H9 (cell line): ENCODE measurements around the gene MX2. TPM values are rescaled to one million over a fixed set of nuclear protein-coding genes. Genes with fewer than 3 reads are reported as not detected.

Experiments
- DNase-seq: peaks from one replicate; pipeline ENCODE4 v3.0.0-alpha.2; 2017
- H2AFZ ChIP-seq: one replicate; pipeline ENCODE4 v1.6.1; 2013; ENCODE audit warnings: mild to moderate bottlenecking, low read length, control low read depth, moderate library complexity
- H2AK5ac ChIP-seq: 2 replicates; pipeline ENCODE4 v1.6.1; 2013; ENCODE audit warnings: low read length, control low read depth, mixed read lengths; ENCODE audit not compliant: insufficient read length
- H2BK120ac ChIP-seq: one replicate; pipeline ENCODE4 v1.6.1; 2013; ENCODE audit warnings: low read depth, mild to moderate bottlenecking, low read length, control low read depth, inconsistent platforms; ENCODE audit not compliant: poor library complexity, severe bottlenecking
- H2BK12ac ChIP-seq: 2 replicates; pipeline ENCODE4 v1.6.1; 2013; ENCODE audit warnings: low read length, control low read depth, mixed read lengths, low read depth; ENCODE audit not compliant: insufficient read length
- H2BK15ac ChIP-seq: 2 replicates; pipeline ENCODE4 v1.6.1; 2013; ENCODE audit warnings: low read depth, low read length, control low read depth
- H2BK20ac ChIP-seq: one replicate; pipeline ENCODE4 v1.6.1; 2013; ENCODE audit warnings: low read depth, mild to moderate bottlenecking, low read length, control low read depth, inconsistent platforms; ENCODE audit not compliant: poor library complexity, severe bottlenecking
- H2BK5ac ChIP-seq: 2 replicates; pipeline ENCODE4 v1.6.1; 2013; ENCODE audit warnings: low read length, control low read depth, mixed read lengths; ENCODE audit not compliant: insufficient read length
- H3K14ac ChIP-seq: 2 replicates; pipeline ENCODE4 v1.6.1; 2013; ENCODE audit warnings: low read length, control low read depth; ENCODE audit not compliant: insufficient read depth
- H3K18ac ChIP-seq: 2 replicates; pipeline ENCODE4 v1.6.1; 2013; ENCODE audit warnings: low read depth, mild to moderate bottlenecking, mixed read lengths, low read length, control low read depth; ENCODE audit not compliant: insufficient read length
- H3K23ac ChIP-seq: 2 replicates; pipeline ENCODE4 v1.6.1; 2013; ENCODE audit warnings: low read length, control low read depth, mixed read lengths, low read depth; ENCODE audit not compliant: insufficient read length
- H3K23me2 ChIP-seq: 2 replicates; pipeline ENCODE4 v1.6.1; 2013; ENCODE audit warnings: low read depth, mild to moderate bottlenecking, mixed read lengths, low read length, control low read depth; ENCODE audit not compliant: insufficient read length, poor library complexity, severe bottlenecking
- H3K27ac ChIP-seq: 2 replicates; pipeline ENCODE4 v1.5.1; 2013; ENCODE audit warnings: low read length, control low read depth, mixed read lengths, low read depth; ENCODE audit not compliant: insufficient read length
- H3K27me3 ChIP-seq: 2 replicates; pipeline ENCODE4 v1.6.1; 2013; ENCODE audit warnings: low read length, control low read depth, inconsistent platforms; ENCODE audit not compliant: insufficient read depth
- H3K4ac ChIP-seq: 2 replicates; pipeline ENCODE4 v1.6.1; 2013; ENCODE audit warnings: low read depth, mild to moderate bottlenecking, control low read depth, inconsistent platforms, low read length, moderate library complexity
- H3K4me1 ChIP-seq: 2 replicates; pipeline ENCODE4 v1.6.1; 2013; ENCODE audit warnings: low read length, control low read depth, inconsistent platforms; ENCODE audit not compliant: insufficient read depth
- H3K4me2 ChIP-seq: 2 replicates; pipeline ENCODE4 v1.6.1; 2013; ENCODE audit warnings: low read length, control low read depth, mixed read lengths; ENCODE audit not compliant: insufficient read length, insufficient read depth
- H3K56ac ChIP-seq: 2 replicates; pipeline ENCODE4 v1.6.1; 2013; ENCODE audit warnings: low read depth, mild to moderate bottlenecking, mixed read lengths, low read length, control low read depth; ENCODE audit not compliant: insufficient read length
- H3K79me1 ChIP-seq: 2 replicates; pipeline ENCODE4 v1.6.1; 2013; ENCODE audit warnings: low read depth, mild to moderate bottlenecking, moderate library complexity, low read length, control low read depth, inconsistent platforms; ENCODE audit not compliant: insufficient read depth, poor library complexity, severe bottlenecking
- H3K79me2 ChIP-seq: 2 replicates; pipeline ENCODE4 v1.6.1; 2013; ENCODE audit warnings: low read length, control low read depth, inconsistent platforms; ENCODE audit not compliant: insufficient read depth
- H3K9ac ChIP-seq: 2 replicates; pipeline ENCODE4 v1.6.1; 2013; ENCODE audit warnings: low read length, control low read depth, mixed read lengths; ENCODE audit not compliant: insufficient read length; ENCODE audit errors: extremely low read depth
- H3K9me3 ChIP-seq: one replicate; pipeline ENCODE4 v1.6.1; 2013; ENCODE audit warnings: low read depth, low read length, inconsistent platforms; ENCODE audit not compliant: control insufficient read depth
- H3T11ph ChIP-seq: one replicate; pipeline ENCODE4 v1.6.1; 2013; ENCODE audit warnings: mild to moderate bottlenecking, low read length, control low read depth, inconsistent platforms
- H4K20me1 ChIP-seq: one replicate; pipeline ENCODE4 v1.6.1; 2013; ENCODE audit not compliant: control insufficient read depth, insufficient read length, insufficient read depth
- H4K5ac ChIP-seq: 2 replicates; pipeline ENCODE4 v1.6.1; 2013; ENCODE audit warnings: low read depth, mild to moderate bottlenecking, mixed read lengths, low read length, control low read depth; ENCODE audit not compliant: insufficient read length
- H4K8ac ChIP-seq: replicated peaks from 2 replicates; pipeline ENCODE4 v1.6.1; 2013; ENCODE audit warnings: low read length, control low read depth, mixed read lengths, low read depth; ENCODE audit not compliant: insufficient read length
- H4K91ac ChIP-seq: 2 replicates; pipeline ENCODE4 v1.6.1; 2013; ENCODE audit warnings: low read depth, mild to moderate bottlenecking, moderate library complexity, mixed read lengths, low read length, control low read depth; ENCODE audit not compliant: insufficient read length
- H3K27ac Mint-ChIP-seq, 3 experiments: 2 replicates in 2 of 3; 3 replicates in 1 of 3; pipeline ENCODE4 v1.8.0; 2020 to 2021; ENCODE audit warnings: mixed read lengths in 3 of 3, mild to moderate bottlenecking in 1 of 3, moderate library complexity in 1 of 3
- H3K27me3 Mint-ChIP-seq: 2 replicates; pipeline ENCODE4 v1.8.0; 2021; ENCODE audit warnings: low read depth, mild to moderate bottlenecking, moderate library complexity, mixed read lengths
- H3K36me3 Mint-ChIP-seq, 3 experiments: 2 replicates in 2 of 3; 3 replicates in 1 of 3; pipeline ENCODE4 v1.8.0; 2020 to 2021; ENCODE audit warnings: low read depth in 3 of 3, mixed read lengths in 3 of 3; ENCODE audit not compliant: insufficient read depth in 1 of 3
- H3K4me1 Mint-ChIP-seq, 2 experiments: 2 replicates each; pipeline ENCODE4 v1.8.0; 2020; ENCODE audit warnings: mixed read lengths in 2 of 2
- H3K4me3 Mint-ChIP-seq, 2 experiments: 2 replicates in 1 of 2; 3 replicates in 1 of 2; pipeline ENCODE4 v1.8.0; 2020 to 2021; ENCODE audit warnings: mild to moderate bottlenecking in 2 of 2, mixed read lengths in 2 of 2, moderate library complexity in 1 of 2
- H3K9me3 Mint-ChIP-seq, 2 experiments: 2 replicates in 1 of 2; 3 replicates in 1 of 2; pipeline ENCODE4 v1.8.0; 2020; ENCODE audit warnings: mild to moderate bottlenecking in 2 of 2, mixed read lengths in 2 of 2, moderate library complexity in 1 of 2
- WGBS: extraction: QIAGEN DNeasy Blood & Tissue Kit; methylation state at CpG from one replicate; pipeline ENCODE4 v1.1.7; 2013; ENCODE audit warnings: missing lambda C conversion rate, low lambda C conversion rate, mixed read lengths; ENCODE audit not compliant: insufficient read length; ENCODE audit errors: extremely low coverage; 5-methylcytosine and 5-hydroxymethylcytosine counted together
- total RNA-seq: library from RNA; stranded (reverse); gene quantifications from 2 replicates; pipeline ENCODE4 v1.2.1, GENCODE V29; 2021
- TF ChIP-seq, protein P1 (sequence below): fragments of 200-600 bp; sonication (generic); conservative IDR thresholded peaks from 3 replicates; pipeline ENCODE4 v1.8.0; 2021; ENCODE audit warnings: antibody characterized with exemption, mild to moderate bottlenecking

Gene MX2
- total RNA-seq, 1 experiment from 2014 or later = 1.8 TPM

GRCh38 chr21:41439248-41439647 lies 77.4 kb downstream of the MX2 start:
- TF ChIP-seq, protein P1, sequence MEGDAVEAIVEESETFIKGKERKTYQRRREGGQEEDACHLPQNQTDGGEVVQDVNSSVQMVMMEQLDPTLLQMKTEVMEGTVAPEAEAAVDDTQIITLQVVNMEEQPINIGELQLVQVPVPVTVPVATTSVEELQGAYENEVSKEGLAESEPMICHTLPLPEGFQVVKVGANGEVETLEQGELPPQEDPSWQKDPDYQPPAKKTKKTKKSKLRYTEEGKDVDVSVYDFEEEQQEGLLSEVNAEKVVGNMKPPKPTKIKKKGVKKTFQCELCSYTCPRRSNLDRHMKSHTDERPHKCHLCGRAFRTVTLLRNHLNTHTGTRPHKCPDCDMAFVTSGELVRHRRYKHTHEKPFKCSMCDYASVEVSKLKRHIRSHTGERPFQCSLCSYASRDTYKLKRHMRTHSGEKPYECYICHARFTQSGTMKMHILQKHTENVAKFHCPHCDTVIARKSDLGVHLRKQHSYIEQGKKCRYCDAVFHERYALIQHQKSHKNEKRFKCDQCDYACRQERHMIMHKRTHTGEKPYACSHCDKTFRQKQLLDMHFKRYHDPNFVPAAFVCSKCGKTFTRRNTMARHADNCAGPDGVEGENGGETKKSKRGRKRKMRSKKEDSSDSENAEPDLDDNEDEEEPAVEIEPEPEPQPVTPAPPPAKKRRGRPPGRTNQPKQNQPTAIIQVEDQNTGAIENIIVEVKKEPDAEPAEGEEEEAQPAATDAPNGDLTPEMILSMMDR = no peak
- Histone ChIP-seq H3K79me2 (no peaks in the 10 kb centered on the region), H2BK5ac (no peak overlapping the region), H3K4ac (no peak overlapping the region), H3K14ac (no peak overlapping the region), H3K79me1 (no peaks in the 10 kb centered on the region), H3K23ac (no peak overlapping the region), H2BK120ac (no peak overlapping the region), H3T11ph (no peak overlapping the region), H4K5ac (no peak overlapping the region), H2BK12ac (no peak overlapping the region), H3K27me3 (no peaks in the 10 kb centered on the region), H3K4me1 (no peaks in the 10 kb centered on the region), H4K91ac (no peak overlapping the region), H3K18ac (no peak overlapping the region), H4K8ac (no peak overlapping the region), H4K20me1 (no peaks in the 10 kb centered on the region), H2AK5ac (no peak overlapping the region), H2BK20ac (no peak overlapping the region), H3K27ac (no peak overlapping the region), H3K4me2 (no peak overlapping the region), H2BK15ac (no peak overlapping the region), H3K9me3 (no peaks in the 10 kb centered on the region), H3K23me2 (no peaks in the 10 kb centered on the region), H3K9ac (no peak overlapping the region), H2AFZ (no peak overlapping the region), H3K56ac (no peak overlapping the region)
- Mint-ChIP-seq H3K36me3 (peaks cover 8 to 22% (median 14%) of the 10 kb centered on the region in 3 experiments), H3K27me3 (no peaks in the 10 kb centered on the region; the same call in 1 of the 2 replicates), H3K4me1 (peaks cover 12 to 13% of the 10 kb centered on the region in 2 experiments), H3K27ac (no peak overlapping the region), H3K9me3 (peaks cover 5 to 6% of the 10 kb centered on the region in 2 experiments; a peak in 3 of 5 replicates), H3K4me3 (no peak overlapping the region)
- no CpG with 5 or more reads among the region's 4 CpGs for WGBS
- no peak for DNase-seq
